HepG2 (cell line): ENCODE results near the gene CCR3. TPM values are rescaled to one million over a fixed set of nuclear protein-coding genes. Genes with fewer than 3 reads are reported as not detected.

Experiments
- KAT2B ChIP-seq: fragments of 150-350 bp; IDR thresholded peaks from 2 replicates; pipeline ENCODE4 v1.6.1; 2014; ENCODE audit warnings: low read depth, low read length, borderline replicate concordance
- KDM5A ChIP-seq: fragments of 200-600 bp; sonication (generic); IDR thresholded peaks from 2 replicates; pipeline ENCODE4 v1.7.0; 2018; ENCODE audit warnings: antibody characterized with exemption, mild to moderate bottlenecking, low read length, borderline replicate concordance
- PHF20 ChIP-seq: sonication (generic); formaldehyde crosslinking; IDR thresholded peaks from 2 replicates; pipeline ENCODE4 v1.5.0; 2020; ENCODE audit warnings: mild to moderate bottlenecking, missing genetic modification reagents
- PREB ChIP-seq: sonication (generic); formaldehyde crosslinking; IDR thresholded peaks from 2 replicates; pipeline ENCODE4 v1.4.0; 2020; ENCODE audit warnings: missing genetic modification reagents
- PRMT3 ChIP-seq: sonication (generic); formaldehyde crosslinking; IDR thresholded peaks from 2 replicates; pipeline ENCODE4 v1.8.1; 2022; ENCODE audit warnings: low read depth, mild to moderate bottlenecking, moderate library complexity, missing genetic modification reagents, borderline replicate concordance
- RERE ChIP-seq: IDR thresholded peaks from 2 replicates; pipeline ENCODE4 v1.6.1; 2016; ENCODE audit warnings: low read depth, missing genetic modification reagents, missing compliant biosample characterization
- SNAPC4 ChIP-seq: sonication (generic); formaldehyde crosslinking; IDR thresholded peaks from 2 replicates; pipeline ENCODE4 v1.4.0; 2020; ENCODE audit warnings: mild to moderate bottlenecking, missing genetic modification reagents
- ZC3H13 ChIP-seq: sonication (generic); formaldehyde crosslinking; IDR thresholded peaks from 2 replicates; pipeline ENCODE4 v1.8.1; 2023; ENCODE audit warnings: mild to moderate bottlenecking, missing genetic modification reagents, moderate library complexity
- ZNF10 ChIP-seq: sonication (generic); formaldehyde crosslinking; IDR thresholded peaks from 2 replicates; pipeline ENCODE4 v1.4.0; 2020; ENCODE audit warnings: mild to moderate bottlenecking, low read depth, missing genetic modification reagents, borderline replicate concordance
- ZNF501 ChIP-seq: sonication (generic); formaldehyde crosslinking; IDR thresholded peaks from 2 replicates; pipeline ENCODE4 v1.5.1; 2020; ENCODE audit warnings: mild to moderate bottlenecking, moderate library complexity, missing genetic modification reagents
- ZNF687 ChIP-seq: sonication (generic); formaldehyde crosslinking; IDR thresholded peaks from 2 replicates; pipeline ENCODE4 v1.5.1; 2020; ENCODE audit warnings: mild to moderate bottlenecking, missing genetic modification reagents, moderate library complexity
- ZNF841 ChIP-seq: sonication (generic); formaldehyde crosslinking; IDR thresholded peaks from 2 replicates; pipeline ENCODE4 v1.8.1; 2023; ENCODE audit warnings: missing genetic modification reagents, borderline replicate concordance
- ZSCAN21 ChIP-seq: sonication (generic); formaldehyde crosslinking; IDR thresholded peaks from 2 replicates; pipeline ENCODE4 v1.8.0; 2022; ENCODE audit warnings: mild to moderate bottlenecking, missing genetic modification reagents, moderate library complexity, borderline replicate concordance
- polyA plus RNA-seq, 8 experiments: library from polyadenylated mRNA; depleted of rRNA in 3 of 8; stranded (reverse) in 7 of 8; unstranded in 1 of 8; fragments of >200 nt; fragmentation: Illumina TruSeq in 4 of 8; extraction: Trizol in 4 of 8; gene quantifications; 2 replicates each; pipeline versions ENCODE4 v1.2.1 to v1.2.3, GENCODE V29; 2011 to 2016; ENCODE audit warnings: low read depth in 4 of 8, missing spikeins in 1 of 8, mixed read lengths in 1 of 8; ENCODE audit not compliant: insufficient read depth in 1 of 8
- total RNA-seq, 5 experiments: library from RNA; depleted of rRNA; stranded (reverse); fragments of >200 nt; fragmentation: Illumina TruSeq; extraction: Trizol; gene quantifications; 2 replicates each; pipeline ENCODE4 v1.2.3, GENCODE V29; 2016; ENCODE audit warnings: low read depth in 1 of 5

The CCR3 gene
- total and polyA plus RNA-seq, 2 of the 13 experiments (the other 11 are each of a cell fraction or from before 2014, with no cell fraction given), result not detected

- no peak for TF ChIP-seq PREB
- TF ChIP-seq ZC3H13 (CRISPR knock-in tag), result no peak
- TF ChIP-seq RERE (CRISPR knock-in tag), result no peak
- TF ChIP-seq SNAPC4 (CRISPR knock-in tag), result no peak
- no peak for TF ChIP-seq KAT2B
- TF ChIP-seq ZNF687 (CRISPR knock-in tag), result no peak
- TF ChIP-seq ZNF501 (CRISPR knock-in tag), result no peak
- TF ChIP-seq KDM5A, result no peak
- no peak for TF ChIP-seq ZNF841
- TF ChIP-seq ZNF10 (CRISPR knock-in tag), result no peak
- no peak for TF ChIP-seq PRMT3 (CRISPR knock-in tag)
- TF ChIP-seq PHF20, result no peak
- TF ChIP-seq ZSCAN21, result no peak
These were observed 26.3 kb upstream of the CCR3 start (continued) for GRCh38 chr3:46215810-46216414.
